ENCODE measurements around the gene BUD31.
"Not testable (repeated sequence)": the region's sequence is repeated elsewhere in the genome, so short reads cannot be mapped to it uniquely, and the experiment has no call there.

BUD31 gene

DNA sequence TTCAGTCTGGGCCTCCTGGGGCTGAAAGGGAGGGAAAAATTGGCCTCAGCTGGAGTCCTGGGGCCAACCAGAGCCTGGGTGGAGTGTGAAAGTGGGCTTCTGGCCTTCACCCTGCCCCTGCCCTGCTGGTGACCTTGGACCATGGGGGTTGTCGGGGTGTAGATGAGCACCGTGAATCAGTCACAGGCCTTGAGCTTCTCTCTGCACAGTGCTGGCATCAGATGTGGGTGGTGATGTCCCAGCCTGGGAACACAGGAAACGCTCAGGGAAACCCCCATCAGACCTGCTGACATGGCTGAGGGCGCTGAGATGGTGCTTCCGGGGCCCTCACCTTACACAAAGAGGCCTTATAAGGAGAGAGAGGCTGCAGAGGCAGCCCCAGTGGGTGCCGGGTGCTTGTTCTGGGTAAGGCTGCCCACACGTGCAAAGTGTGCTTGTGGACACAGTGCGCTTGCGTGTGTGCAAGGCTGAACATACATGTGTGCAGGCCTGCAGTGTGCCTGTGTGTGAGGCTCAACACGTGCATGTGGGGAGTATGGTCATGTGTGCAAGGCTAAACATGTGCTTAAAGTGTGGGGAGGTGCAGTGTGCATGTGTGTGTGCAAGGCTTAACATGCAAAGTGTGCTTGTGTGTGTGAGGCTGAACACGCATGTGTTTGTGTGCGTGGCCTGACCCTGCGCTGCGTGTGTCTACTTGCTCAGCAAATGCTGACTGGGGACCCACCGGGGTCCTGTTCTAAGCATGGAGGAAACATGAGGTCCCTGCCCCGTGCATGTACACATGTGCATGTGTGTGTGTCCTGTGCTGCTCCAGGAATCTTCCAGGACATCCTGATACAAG, 27.7 kb upstream of the BUD31 start:
- no peak for DNase-seq

DNA sequence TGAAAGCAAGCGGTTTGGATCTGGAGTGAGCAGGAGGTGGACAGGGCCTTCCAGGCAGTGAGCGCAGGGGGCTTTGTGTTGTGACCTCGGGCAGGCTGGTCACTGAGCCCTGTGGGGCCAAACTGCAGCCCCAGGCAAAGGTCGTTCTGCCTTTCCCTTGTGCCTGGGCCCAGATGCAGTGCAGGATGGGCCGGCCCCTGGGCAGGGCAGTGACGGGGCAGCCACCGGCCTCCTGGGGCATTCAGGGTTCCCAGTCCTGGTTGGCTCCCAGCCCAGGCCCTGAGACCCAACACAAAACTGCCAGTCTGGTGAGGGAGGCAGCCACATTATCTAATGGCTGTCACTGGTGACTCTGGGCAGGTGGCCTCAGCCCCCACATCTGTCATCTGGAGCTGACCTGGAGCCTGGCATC, 27.1 kb upstream of the BUD31 start:
- no peak for DNase-seq

- DNase-seq, result no peak
These were observed 25.6 kb upstream of the BUD31 start for GRCh38 chr7:99383203-99383602.

DNA sequence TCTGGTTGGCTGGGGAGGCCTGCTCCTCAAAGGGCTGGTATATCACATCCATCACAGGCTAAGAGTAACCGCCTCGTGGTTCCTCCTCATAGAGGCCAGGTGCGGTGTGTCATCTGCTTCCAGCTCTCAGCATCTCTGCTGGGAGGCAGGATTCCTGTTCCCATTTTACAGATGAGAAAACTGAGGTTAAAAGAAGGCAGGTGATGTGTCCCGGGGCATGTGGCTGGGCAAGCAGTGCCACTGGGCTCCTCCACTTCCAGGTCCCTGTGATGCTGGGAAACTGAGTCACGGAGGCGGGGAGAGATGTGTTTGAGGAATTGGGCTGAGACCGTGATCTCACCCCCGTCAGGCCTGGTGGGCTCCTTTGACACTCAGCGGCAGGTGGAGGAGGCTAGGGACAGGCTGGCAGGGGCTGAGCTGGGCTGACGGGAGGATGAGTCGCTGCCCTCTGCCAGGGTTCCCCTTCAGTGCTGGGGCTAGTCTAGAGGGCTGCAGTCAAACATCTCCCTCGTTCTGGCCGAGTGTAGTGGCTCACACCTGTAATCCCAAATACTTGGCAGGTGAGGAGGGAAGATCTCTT, 24.9 kb upstream of the BUD31 start:
- DNase-seq, result no peak

GRCh38 chr7:99384523-99384922, 24.2 kb upstream of the BUD31 start:
- DNase-seq, result no peak

DNA sequence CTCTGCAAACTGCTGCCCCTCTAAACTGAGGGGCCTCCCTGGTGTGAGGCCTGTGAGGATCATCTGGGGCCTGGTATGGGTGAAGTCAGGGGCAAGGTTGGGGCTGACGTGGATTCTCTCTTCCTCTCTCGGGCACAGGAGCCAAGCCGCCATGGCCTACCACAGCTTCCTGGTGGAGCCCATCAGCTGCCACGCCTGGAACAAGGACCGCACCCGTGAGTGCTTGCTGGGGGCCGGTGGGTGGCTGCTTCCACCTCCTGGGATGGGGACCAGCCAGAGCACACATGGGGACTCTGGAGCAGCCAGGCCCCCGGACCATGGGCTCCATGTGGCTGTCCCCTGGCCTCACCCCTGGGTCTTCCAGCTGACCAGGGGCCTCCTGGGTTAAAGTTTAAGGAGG, 23.2 kb upstream of the BUD31 start:
- no peak for DNase-seq

GRCh38 chr7:99386584-99387238, 22.1 kb upstream of the BUD31 start:
- DNase-seq, result peak; percentile 40

DNA sequence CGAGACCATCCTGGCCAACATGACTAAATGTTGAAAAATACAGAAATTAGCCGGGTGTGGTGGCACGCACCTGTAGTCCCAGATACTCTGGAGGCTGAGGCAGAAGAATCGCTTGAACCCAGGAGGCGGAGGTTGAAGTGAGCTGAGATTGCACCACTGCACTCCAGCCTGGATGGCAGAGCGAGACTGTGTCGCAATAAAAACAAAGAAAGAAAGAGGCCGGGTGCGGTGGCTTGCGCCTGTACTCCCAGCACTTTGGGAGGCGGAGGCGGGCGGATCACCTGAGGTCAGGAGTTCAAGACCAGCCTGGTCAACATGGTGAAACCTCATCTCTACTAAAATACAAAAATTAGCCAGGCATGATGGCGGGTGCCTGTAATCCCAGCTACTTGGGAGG, 21.5 kb upstream of the BUD31 start:
- not testable (repeated sequence) for DNase-seq

GRCh38 chr7:99387912-99388311, 20.9 kb upstream of the BUD31 start:
- DNase-seq, result no peak

GRCh38 chr7:99389772-99390171, 19.0 kb upstream of the BUD31 start:
- DNase-seq, result no peak

GRCh38 chr7:99390941-99391602, 17.7 kb upstream of the BUD31 start:
- no peak for DNase-seq

DNA sequence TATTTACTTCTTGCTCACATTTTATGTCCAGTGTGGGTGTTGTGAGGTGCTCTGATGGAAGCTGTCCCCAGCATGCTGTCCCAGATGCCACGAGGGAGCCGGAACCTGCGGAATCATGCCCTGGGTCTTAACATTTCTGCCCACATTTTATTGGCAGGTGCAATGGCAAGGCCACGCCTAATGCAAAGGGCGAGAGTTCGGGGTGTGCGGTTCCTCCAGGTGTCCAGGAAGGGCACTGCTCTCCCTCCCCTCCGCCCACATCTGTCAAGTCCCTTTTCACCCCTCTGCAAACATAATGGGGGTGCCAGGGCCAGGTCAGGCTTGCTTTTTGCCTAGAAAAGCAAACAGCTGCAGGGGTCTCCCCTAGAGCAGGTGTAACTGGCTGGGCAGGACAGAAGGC, 16.7 kb upstream of the BUD31 start:
- no peak for DNase-seq

DNA sequence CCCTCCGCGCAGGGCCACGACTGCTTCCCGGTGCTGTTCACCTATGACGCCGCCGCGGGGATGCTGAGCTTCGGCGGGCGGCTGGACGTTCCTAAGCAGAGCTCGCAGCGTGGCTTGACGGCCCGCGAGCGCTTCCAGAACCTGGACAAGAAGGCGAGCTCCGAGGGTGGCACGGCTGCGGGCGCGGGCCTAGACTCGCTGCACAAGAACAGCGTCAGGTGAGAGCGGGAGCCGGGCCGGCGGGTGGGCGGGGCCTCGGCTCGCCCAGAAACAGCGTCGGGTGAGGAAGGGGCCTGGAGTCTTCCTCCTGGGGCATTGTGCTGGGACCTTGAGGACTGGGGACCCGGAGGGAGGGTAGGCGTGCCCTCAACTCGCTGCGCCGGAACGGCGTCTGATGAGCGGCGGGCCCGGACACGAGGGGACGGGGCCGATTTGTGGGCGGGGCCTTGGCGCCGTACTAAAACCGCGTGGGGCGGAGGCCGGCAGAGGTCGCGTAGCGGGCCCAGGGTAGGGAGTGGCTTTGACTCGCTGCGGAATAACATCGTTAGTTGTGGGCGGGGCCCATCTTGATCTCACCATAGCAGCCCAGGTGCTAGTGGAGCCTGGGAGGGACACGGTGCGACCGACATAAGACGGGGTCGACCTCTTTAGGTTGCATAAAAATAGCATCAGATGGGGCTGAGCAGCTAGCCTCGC, 16.0 kb upstream of the BUD31 start:
- peak; percentile 18 for DNase-seq

DNA sequence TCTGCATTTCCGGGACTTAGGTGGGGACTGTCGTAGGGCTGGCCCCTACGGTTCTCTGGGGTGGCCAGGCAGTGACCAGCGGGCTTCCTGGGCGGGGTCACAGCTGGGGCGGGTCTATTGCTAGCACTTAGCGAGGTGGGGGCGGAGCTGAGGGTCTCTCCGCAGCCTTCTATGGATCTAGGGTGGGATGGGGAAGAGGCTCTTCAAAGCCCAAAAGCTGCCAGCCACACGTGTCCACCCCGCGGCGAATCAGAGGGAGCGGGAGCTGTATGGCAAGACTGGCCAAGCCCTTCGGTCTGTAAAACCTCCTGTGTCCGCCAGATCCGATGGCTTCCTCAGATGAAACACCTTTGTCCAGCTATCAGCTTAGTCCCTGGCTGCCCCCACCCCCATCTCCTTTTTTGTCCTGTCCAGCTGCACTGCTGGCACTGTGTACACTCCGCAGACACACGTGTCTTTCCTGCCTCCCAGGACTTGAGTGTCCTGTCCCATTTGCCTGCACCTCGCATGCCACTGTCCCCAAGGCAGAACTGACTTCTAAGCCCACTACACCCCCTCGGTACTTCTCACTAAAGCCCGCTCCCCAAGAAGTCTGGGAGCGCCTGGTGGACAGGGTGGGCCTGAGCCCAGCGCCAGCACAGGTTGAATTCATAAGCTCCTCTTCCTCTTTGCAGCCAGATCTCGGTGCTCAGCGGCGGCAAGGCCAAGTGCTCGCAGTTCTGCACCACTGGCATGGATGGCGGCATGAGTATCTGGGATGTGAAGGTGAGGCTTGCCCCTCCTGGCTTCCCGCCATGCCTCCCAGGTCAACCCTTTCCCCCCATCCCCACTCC, 15.2 kb upstream of the BUD31 start:
- DNase-seq, result no peak

DNA sequence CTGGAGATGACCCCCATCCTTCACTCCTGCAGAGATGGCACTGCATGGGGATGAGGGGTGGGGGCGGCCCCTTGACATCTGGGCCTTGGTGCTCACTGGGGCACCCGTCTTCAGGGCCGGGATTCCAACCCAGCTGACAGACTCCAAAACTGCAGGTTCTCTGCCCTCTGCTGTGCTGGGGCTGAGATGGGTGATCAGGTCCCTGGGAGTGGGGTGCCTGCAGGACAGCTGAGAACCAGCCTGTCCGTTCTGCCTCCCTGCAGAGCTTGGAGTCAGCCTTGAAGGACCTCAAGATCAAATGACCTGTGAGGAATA, 14.6 kb upstream of the BUD31 start:
- no peak for DNase-seq

- no peak for DNase-seq
These were observed 13.0 kb upstream of the BUD31 start for GRCh38 chr7:99395616-99396327.

DNA sequence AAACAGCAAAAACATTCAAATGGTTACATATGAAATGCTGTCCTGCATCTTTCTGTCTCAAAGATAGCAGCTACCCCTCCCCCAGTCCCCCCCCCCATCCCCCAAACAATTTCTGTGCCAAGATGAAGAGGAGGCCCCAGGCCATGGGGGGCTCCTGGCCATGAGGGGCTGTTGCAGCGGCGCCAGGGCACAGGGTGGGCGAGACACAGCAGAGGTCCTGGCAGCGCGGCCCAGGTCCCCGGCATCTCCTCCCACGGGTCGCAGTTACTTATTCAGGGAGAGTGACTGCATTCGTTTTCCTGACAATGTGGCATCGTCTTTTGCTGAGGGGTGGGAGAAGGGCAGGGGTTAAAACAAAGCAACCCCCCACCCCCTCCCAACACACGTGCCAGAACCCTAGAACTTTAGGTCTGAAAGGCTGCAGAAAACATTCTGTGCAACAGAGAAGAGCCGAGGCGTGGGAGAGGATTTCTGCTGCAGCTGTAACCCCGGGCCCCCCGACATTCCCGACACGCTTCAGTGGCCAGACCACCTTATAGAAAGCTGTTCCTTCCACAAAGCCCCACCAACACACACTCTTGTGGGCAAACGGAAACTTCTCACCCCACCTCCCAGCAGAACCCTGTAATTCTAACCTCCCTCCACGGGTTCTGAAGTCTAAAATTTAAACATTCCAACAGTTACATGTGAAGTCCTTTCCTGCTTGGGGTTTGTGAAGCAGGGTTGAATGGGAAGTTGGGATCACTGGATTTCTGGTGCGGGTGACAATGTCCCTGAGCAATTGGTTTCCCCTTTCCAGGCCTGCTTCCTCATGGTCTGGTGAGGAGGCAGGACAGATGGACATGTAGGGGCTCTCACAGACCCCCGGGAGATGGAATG, 12.1 kb upstream of the BUD31 start:
- no peak for DNase-seq

GRCh38 chr7:99397297-99397983, 11.3 kb upstream of the BUD31 start:
- DNase-seq, result no peak

GRCh38 chr7:99398891-99399445, 9.8 kb upstream of the BUD31 start:
- DNase-seq, result no peak

DNA sequence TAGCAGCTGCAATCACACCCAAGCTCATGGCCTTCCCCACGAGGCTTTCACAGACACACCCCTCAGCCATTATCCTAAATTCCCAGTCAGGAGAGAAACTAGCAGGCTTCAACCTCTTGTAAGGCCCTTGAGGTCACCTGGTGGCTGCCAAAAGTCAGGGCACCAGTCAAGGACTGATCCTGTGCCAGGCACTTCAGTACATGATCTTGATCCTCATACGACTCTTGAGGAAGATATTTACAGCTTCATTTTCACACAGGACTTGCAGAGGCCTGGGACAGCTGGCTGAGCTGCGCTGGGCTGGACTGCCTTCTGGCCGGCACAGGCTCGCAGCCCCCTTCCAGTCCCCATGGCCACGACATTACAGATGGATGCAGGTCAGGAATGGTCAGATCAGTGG, 9.2 kb upstream of the BUD31 start:
- DNase-seq, result no peak

All from fibroblast of skin of right quadriceps (primary cell).